Loucy (cell line): ENCODE data around the gene RCAN1.

Source experiments
- EZH2phosphoT487 ChIP-seq: fragments of 200-600 bp; IDR thresholded peaks from 2 replicates; pipeline ENCODE4 v1.6.1; 2018; ENCODE audit warnings: antibody characterized with exemption, mild to moderate bottlenecking, moderate library complexity, borderline replicate concordance
- TF ChIP-seq, protein P1 (sequence below): fragments of 200-600 bp; sonication (generic); conservative IDR thresholded peaks from 2 replicates; pipeline ENCODE4 v1.5.1; 2014; ENCODE audit warnings: mild to moderate bottlenecking, antibody characterized with exemption, low read length

GRCh38 chr21:34574601-34575529 lies 40.0 kb downstream of the RCAN1 start:
- TF ChIP-seq, protein P1, sequence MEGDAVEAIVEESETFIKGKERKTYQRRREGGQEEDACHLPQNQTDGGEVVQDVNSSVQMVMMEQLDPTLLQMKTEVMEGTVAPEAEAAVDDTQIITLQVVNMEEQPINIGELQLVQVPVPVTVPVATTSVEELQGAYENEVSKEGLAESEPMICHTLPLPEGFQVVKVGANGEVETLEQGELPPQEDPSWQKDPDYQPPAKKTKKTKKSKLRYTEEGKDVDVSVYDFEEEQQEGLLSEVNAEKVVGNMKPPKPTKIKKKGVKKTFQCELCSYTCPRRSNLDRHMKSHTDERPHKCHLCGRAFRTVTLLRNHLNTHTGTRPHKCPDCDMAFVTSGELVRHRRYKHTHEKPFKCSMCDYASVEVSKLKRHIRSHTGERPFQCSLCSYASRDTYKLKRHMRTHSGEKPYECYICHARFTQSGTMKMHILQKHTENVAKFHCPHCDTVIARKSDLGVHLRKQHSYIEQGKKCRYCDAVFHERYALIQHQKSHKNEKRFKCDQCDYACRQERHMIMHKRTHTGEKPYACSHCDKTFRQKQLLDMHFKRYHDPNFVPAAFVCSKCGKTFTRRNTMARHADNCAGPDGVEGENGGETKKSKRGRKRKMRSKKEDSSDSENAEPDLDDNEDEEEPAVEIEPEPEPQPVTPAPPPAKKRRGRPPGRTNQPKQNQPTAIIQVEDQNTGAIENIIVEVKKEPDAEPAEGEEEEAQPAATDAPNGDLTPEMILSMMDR = no peak
- TF ChIP-seq EZH2phosphoT487 = no peak
